Lower lobe of right lung (tissue), 2 donors: ENCODE measurements around the gene NPEPL1. TPM values are rescaled to one million over a fixed set of nuclear protein-coding genes. Genes with fewer than 3 reads are reported as not detected.

Source experiments
- ATAC-seq, 2 donors: fragments of 200-7000 bp; cut with Tn5 transposase; one replicate each; pipeline ENCODE4 v1.9.1; 2020 to 2022; ENCODE audit warnings: mild to moderate bottlenecking in 2 of 2, moderate library complexity in 2 of 2
- DNase-seq: peaks from one replicate; pipeline ENCODE4 v3.0.0-alpha.2; 2020
- H3K27ac ChIP-seq: fragments of 200-600 bp; one replicate; pipeline ENCODE4 v1.8.0; 2022
- H3K27me3 ChIP-seq: fragments of 200-600 bp; one replicate; pipeline ENCODE4 v1.8.0; 2022; ENCODE audit warnings: low read depth
- H3K36me3 ChIP-seq: fragments of 200-600 bp; one replicate; pipeline ENCODE4 v1.8.0; 2022; ENCODE audit warnings: mild to moderate bottlenecking
- H3K4me1 ChIP-seq: fragments of 200-600 bp; one replicate; pipeline ENCODE4 v1.8.0; 2022
- H3K4me3 ChIP-seq: fragments of 200-600 bp; one replicate; pipeline ENCODE4 v1.8.0; 2022; ENCODE audit warnings: mild to moderate bottlenecking
- H3K9me3 ChIP-seq: fragments of 200-600 bp; one replicate; pipeline ENCODE4 v1.8.0; 2022
- CTCF ChIP-seq: fragments of 200-600 bp; IDR thresholded peaks from one replicate; pipeline ENCODE4 v1.8.0; 2022; ENCODE audit warnings: antibody characterized with exemption, mild to moderate bottlenecking
- intact Hi-C: fragments of 100-400 bp; cut with DNase I; formaldehyde crosslinking; loops from one replicate; pipeline ENCODE4 v1.11.0; 2022
- total RNA-seq: library from RNA; stranded (reverse); fragmentation: NEBNext Ultra II Directional; extraction: Animal tissue kit (Norgen Biotek cat#: 25700); gene quantifications from one replicate; pipeline ENCODE4 v1.2.1, GENCODE V29; 2021
- donor health status: DM: no; HTN: yes; CAD: no; lungs with severe emphysema.

NPEPL1 gene
- total RNA-seq, 1 donor from 2014 or later, result 40.6 TPM

GRCh38 chr20:58708246-58708931 is 15.8 kb downstream of the NPEPL1 start:
- Histone ChIP-seq H3K27me3 (no peaks in the 10 kb centered on the region), H3K36me3 (peaks cover 36% of the 10 kb centered on the region), H3K4me1 (no peaks in the 10 kb centered on the region), H3K4me3 (no peak overlapping the region), H3K9me3 (no peaks in the 10 kb centered on the region), H3K27ac (no peak overlapping the region)
- TF ChIP-seq CTCF, result no peak
- intact Hi-C loops, result no loop called here
- ATAC-seq, result no peak
- no peak for DNase-seq

GRCh38 chr20:58709013-58709702 is 16.6 kb downstream of the NPEPL1 start:
- intact Hi-C loops, result no loop called here
- DNase-seq, result no peak
- H3K4me1 ChIP-seq, result no peaks in the 10 kb centered on the region
- H3K4me3 ChIP-seq, result no peak overlapping the region
- no peak overlapping the region for H3K27ac ChIP-seq
- TF ChIP-seq CTCF, result no peak
- no peaks in the 10 kb centered on the region for H3K27me3 ChIP-seq
- H3K9me3 ChIP-seq, result no peaks in the 10 kb centered on the region
- H3K36me3 ChIP-seq, result peaks cover 33% of the 10 kb centered on the region
- ATAC-seq, result no peak

GRCh38 chr20:58709703-58710039 is 17.1 kb downstream of the NPEPL1 start:
- H3K36me3 ChIP-seq, result peaks cover 31% of the 10 kb centered on the region
- TF ChIP-seq CTCF, result no peak
- H3K4me3 ChIP-seq, result no peak overlapping the region
- H3K4me1 ChIP-seq, result no peaks in the 10 kb centered on the region
- no peak for ATAC-seq
- no peak overlapping the region for H3K27ac ChIP-seq
- H3K27me3 ChIP-seq, result no peaks in the 10 kb centered on the region
- no peak for DNase-seq
- intact Hi-C loops, result no loop called here
- no peaks in the 10 kb centered on the region for H3K9me3 ChIP-seq

- H3K9me3 ChIP-seq, result no peaks in the 10 kb centered on the region
- H3K4me3 ChIP-seq, result no peak overlapping the region
- no peak for TF ChIP-seq CTCF
- H3K27ac ChIP-seq, result no peak overlapping the region
- peaks cover 25% of the 10 kb centered on the region for H3K36me3 ChIP-seq
- no peak for DNase-seq
- H3K27me3 ChIP-seq, result no peaks in the 10 kb centered on the region
- H3K4me1 ChIP-seq, result no peaks in the 10 kb centered on the region
- intact Hi-C loops, result no loop called here
- no peak for ATAC-seq
Observed at GRCh38 chr20:58710481-58711265, 18.1 kb downstream of the NPEPL1 start.

GRCh38 chr20:58711266-58712051 is 18.9 kb downstream of the NPEPL1 start:
- peaks cover 25% of the 10 kb centered on the region for H3K36me3 ChIP-seq
- no peaks in the 10 kb centered on the region for H3K9me3 ChIP-seq
- ATAC-seq (no peak), DNase-seq (no peak)
- intact Hi-C loops, result no loop called here
- no peak overlapping the region for H3K27ac ChIP-seq
- H3K4me1 ChIP-seq, result no peaks in the 10 kb centered on the region
- no peaks in the 10 kb centered on the region for H3K27me3 ChIP-seq
- H3K4me3 ChIP-seq, result no peak overlapping the region
- no peak for TF ChIP-seq CTCF
